Measurements from ENCODE around the gene CUL4A. TPM values are rescaled to one million over a fixed set of nuclear protein-coding genes. Genes with fewer than 3 reads are reported as not detected.

The CUL4A gene
- total RNA-seq, 3 donors from 2014 or later (not counting 1 experiment from before 2014, with no cell fraction given) = 56.3 to 97.8 (median 97.7) TPM

DNA sequence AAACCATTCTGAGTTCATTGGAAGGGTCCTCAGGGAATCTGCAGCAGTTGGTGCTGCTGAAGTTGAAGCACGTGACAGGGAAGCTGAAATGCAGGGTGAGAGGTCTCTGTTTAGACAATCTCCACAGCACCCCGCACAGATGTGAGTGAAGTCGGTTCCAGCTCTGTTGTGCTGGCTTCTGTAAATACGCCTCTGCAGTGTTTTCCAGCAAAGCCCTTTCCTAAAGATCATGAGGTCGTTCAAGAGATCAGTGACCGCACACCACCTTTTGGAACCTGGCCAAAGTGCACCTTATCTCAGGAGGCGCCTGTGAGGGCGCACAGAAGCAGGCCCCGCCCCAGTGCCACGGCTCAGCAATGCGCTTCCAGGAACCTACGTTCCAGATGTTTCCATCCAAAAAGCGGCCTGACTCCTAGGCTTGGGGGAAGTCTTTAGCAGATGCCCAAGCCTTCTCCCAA, 10.8 kb downstream of the CUL4A start:
- WGBS (ENCODE audit: insufficient coverage) = 95% methylated on average over 13 of the region's 13 CpGs
- H3K4me1 Mint-ChIP-seq = peaks cover 16 to 40% of the 10 kb centered on the region in 2 donors
- intact Hi-C loops (cut with micrococcal nuclease) = loop anchor here (10.0 kb wide), 1 partner anchor 275 kb away; no protein-coding TSS in a partner anchor
- H3K9me3 ChIP-seq (ENCODE audit: control insufficient read depth, insufficient read depth, low read length) = no peaks in the 10 kb centered on the region
- H3K4me1 ChIP-seq (ENCODE audit: control insufficient read depth, insufficient read depth, low read length) = peaks cover 16% of the 10 kb centered on the region
- TF ChIP-seq, protein P1, sequence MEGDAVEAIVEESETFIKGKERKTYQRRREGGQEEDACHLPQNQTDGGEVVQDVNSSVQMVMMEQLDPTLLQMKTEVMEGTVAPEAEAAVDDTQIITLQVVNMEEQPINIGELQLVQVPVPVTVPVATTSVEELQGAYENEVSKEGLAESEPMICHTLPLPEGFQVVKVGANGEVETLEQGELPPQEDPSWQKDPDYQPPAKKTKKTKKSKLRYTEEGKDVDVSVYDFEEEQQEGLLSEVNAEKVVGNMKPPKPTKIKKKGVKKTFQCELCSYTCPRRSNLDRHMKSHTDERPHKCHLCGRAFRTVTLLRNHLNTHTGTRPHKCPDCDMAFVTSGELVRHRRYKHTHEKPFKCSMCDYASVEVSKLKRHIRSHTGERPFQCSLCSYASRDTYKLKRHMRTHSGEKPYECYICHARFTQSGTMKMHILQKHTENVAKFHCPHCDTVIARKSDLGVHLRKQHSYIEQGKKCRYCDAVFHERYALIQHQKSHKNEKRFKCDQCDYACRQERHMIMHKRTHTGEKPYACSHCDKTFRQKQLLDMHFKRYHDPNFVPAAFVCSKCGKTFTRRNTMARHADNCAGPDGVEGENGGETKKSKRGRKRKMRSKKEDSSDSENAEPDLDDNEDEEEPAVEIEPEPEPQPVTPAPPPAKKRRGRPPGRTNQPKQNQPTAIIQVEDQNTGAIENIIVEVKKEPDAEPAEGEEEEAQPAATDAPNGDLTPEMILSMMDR (IDR thresholded peaks at IDR 0.05) = no peak
- H3K4me3 ChIP-seq (ENCODE audit: low read length) = no peak overlapping the region
- ATAC-seq (no peak), DNase-seq (no peak)
- no peaks in the 10 kb centered on the region for H3K9me3 Mint-ChIP-seq
- H3K27me3 ChIP-seq (ENCODE audit: control insufficient read depth, insufficient read depth, low read length) = no peaks in the 10 kb centered on the region
- H3K36me3 ChIP-seq (ENCODE audit: control insufficient read depth, insufficient read depth, low read length) = peaks cover 24% of the 10 kb centered on the region
- H3K27ac Mint-ChIP-seq = peak overlapping the region in 1 of 2 donors; percentile 36
- no peak overlapping the region for H3K27ac ChIP-seq (ENCODE audit: low read length)
- no peaks in the 10 kb centered on the region for H3K27me3 Mint-ChIP-seq (ENCODE audit: low read depth in 2 of 2)
- no peak overlapping the region for H3K4me3 Mint-ChIP-seq
- no peaks in the 10 kb centered on the region for H3K36me3 Mint-ChIP-seq

DNA sequence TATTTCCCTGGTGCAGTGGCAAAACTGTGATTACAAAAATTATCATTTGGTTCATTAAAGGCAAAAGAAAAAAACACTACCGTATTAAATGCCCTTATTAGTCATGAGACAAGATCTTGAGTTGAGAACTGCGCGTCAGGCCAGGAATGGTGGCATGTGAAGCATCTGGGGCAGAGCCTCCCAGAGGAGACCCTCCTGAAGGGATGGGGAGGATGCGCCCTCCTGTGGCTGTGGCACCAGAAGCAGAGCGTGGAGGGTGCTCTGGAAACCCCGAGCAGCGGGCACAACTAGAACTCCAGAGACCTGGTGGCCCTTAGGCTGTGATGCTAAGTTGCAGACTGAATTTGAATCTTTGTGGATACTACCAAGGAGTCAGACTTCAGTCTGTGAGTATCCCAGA, 11.5 kb downstream of the CUL4A start:
- H3K4me1 ChIP-seq (ENCODE audit: control insufficient read depth, insufficient read depth, low read length) = peaks cover 9% of the 10 kb centered on the region
- TF ChIP-seq, protein P1 (IDR thresholded peaks at IDR 0.05) = no peak
- H3K4me3 Mint-ChIP-seq = no peak overlapping the region
- H3K27me3 Mint-ChIP-seq (ENCODE audit: low read depth in 2 of 2) = no peaks in the 10 kb centered on the region
- peak in 2 of 3 donors; percentile 52 to 56 for ATAC-seq
- H3K27me3 ChIP-seq (ENCODE audit: control insufficient read depth, insufficient read depth, low read length) = no peaks in the 10 kb centered on the region
- peaks cover 30% of the 10 kb centered on the region for H3K36me3 ChIP-seq (ENCODE audit: control insufficient read depth, insufficient read depth, low read length)
- H3K9me3 ChIP-seq (ENCODE audit: control insufficient read depth, insufficient read depth, low read length) = no peaks in the 10 kb centered on the region
- intact Hi-C loops (cut with micrococcal nuclease) = loop anchor here (10.0 kb wide), 1 partner anchor 276 kb away; no protein-coding TSS in a partner anchor
- DNase-seq = peak in 1 of 2 donors; percentile 54
- H3K36me3 Mint-ChIP-seq = no peaks in the 10 kb centered on the region
- no peak overlapping the region for H3K27ac ChIP-seq (ENCODE audit: low read length)
- no peak overlapping the region for H3K4me3 ChIP-seq (ENCODE audit: low read length)
- H3K9me3 Mint-ChIP-seq = no peaks in the 10 kb centered on the region
- H3K4me1 Mint-ChIP-seq = peaks cover 16 to 42% of the 10 kb centered on the region in 2 donors
- 96% methylated on average over 7 of the region's 7 CpGs for WGBS (ENCODE audit: insufficient coverage)
- no peak overlapping the region for H3K27ac Mint-ChIP-seq

- peaks cover 25 to 49% of the 10 kb centered on the region in 2 donors for H3K4me1 Mint-ChIP-seq
- H3K4me3 ChIP-seq (ENCODE audit: low read length) = no peak overlapping the region
- peaks cover 40% of the 10 kb centered on the region for H3K36me3 ChIP-seq (ENCODE audit: control insufficient read depth, insufficient read depth, low read length)
- no peaks in the 10 kb centered on the region for H3K27me3 Mint-ChIP-seq (ENCODE audit: low read depth in 2 of 2)
- no peaks in the 10 kb centered on the region for H3K27me3 ChIP-seq (ENCODE audit: control insufficient read depth, insufficient read depth, low read length)
- TF ChIP-seq, protein P1 (IDR thresholded peaks at IDR 0.05) = no peak
- no peak overlapping the region for H3K27ac ChIP-seq (ENCODE audit: low read length)
- H3K4me3 Mint-ChIP-seq = no peak overlapping the region
- peaks cover 7% of the 10 kb centered on the region for H3K4me1 ChIP-seq (ENCODE audit: control insufficient read depth, insufficient read depth, low read length)
- DNase-seq (no peak), ATAC-seq (no peak)
- intact Hi-C loops (cut with micrococcal nuclease) = loop anchor here (10.0 kb wide), 1 partner anchor 278 kb away; no protein-coding TSS in a partner anchor
- no peaks in the 10 kb centered on the region for H3K9me3 Mint-ChIP-seq
- H3K27ac Mint-ChIP-seq = peak overlapping the region in 1 of 2 donors; percentile 17
- no peaks in the 10 kb centered on the region for H3K36me3 Mint-ChIP-seq
- WGBS (ENCODE audit: insufficient coverage) = over 99% methylated on average over 7 of the region's 7 CpGs
- H3K9me3 ChIP-seq (ENCODE audit: control insufficient read depth, insufficient read depth, low read length) = no peaks in the 10 kb centered on the region
Observed at GRCh38 chr13:113223070-113223469, 13.7 kb downstream of the CUL4A start.

GRCh38 chr13:113224486-113224885, 15.1 kb downstream of the CUL4A start:
- no peak for ATAC-seq
- H3K4me1 ChIP-seq (ENCODE audit: control insufficient read depth, insufficient read depth, low read length) = peaks cover 7% of the 10 kb centered on the region
- Mint-ChIP-seq H3K27ac (peak overlapping the region in 1 of 2 donors; percentile 43), H3K9me3 (no peaks in the 10 kb centered on the region), H3K27me3 (ENCODE audit: low read depth in 2 of 2) (no peaks in the 10 kb centered on the region), H3K36me3 (no peaks in the 10 kb centered on the region), H3K4me3 (no peak overlapping the region), H3K4me1 (peaks cover 25 to 48% of the 10 kb centered on the region in 2 donors)
- 96% methylated on average over 10 of the region's 10 CpGs for WGBS (ENCODE audit: insufficient coverage)
- H3K4me3 ChIP-seq (ENCODE audit: low read length) = no peak overlapping the region
- no peaks in the 10 kb centered on the region for H3K9me3 ChIP-seq (ENCODE audit: control insufficient read depth, insufficient read depth, low read length)
- DNase-seq = no peak
- H3K36me3 ChIP-seq (ENCODE audit: control insufficient read depth, insufficient read depth, low read length) = peaks cover 44% of the 10 kb centered on the region
- TF ChIP-seq, protein P1 (IDR thresholded peaks at IDR 0.05) = no peak
- H3K27ac ChIP-seq (ENCODE audit: low read length) = no peak overlapping the region
- H3K27me3 ChIP-seq (ENCODE audit: control insufficient read depth, insufficient read depth, low read length) = no peaks in the 10 kb centered on the region
- intact Hi-C loops (cut with micrococcal nuclease) = loop anchor here (10.0 kb wide), 1 partner anchor 280 kb away; no protein-coding TSS in a partner anchor

All from natural killer cell (primary cell).